Measurements from ENCODE around the gene HDAC6. TPM values are rescaled to one million over a fixed set of nuclear protein-coding genes. Genes with fewer than 3 reads are reported as not detected.

Gene HDAC6
- total RNA-seq, 4 donors from 2014 or later = 102 to 156 (median 134) TPM

DNA sequence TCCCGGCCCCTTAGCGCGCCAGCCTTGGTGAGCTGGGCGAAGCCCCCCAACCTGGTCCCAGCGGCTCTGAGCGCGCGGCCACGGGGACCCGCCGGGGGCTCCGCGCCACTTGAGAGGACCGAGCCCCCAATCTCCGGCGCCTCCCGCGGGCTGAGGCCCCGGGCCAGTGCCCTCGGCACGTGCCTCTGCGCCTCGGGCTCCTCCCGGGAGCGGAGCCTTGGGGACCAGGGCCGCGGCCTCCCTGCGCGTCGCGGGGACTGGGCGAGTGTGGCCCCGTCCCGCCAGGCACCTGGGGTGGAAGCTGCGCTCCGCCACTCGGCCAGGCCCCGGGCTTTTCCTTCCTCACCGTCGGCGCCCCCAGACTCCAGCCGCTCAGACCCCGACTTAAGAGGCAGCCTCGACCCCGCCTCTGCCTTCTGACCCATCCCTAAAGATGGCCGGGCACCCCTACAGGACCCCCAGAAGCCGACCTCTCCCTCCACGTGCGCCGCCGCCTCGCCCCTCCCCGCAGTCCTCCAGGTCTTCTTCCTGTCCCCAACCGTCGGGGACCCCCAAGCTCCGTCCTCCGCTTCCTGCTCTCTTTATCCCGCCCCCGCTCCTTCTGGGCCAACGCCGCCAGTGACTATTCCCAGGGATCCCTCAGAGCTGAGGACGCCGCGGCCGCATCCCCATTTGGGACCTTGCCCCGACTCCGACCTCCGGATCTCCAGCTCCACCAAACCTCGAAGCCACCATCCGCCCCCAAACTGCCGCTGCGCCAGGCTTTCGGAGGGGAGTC lies 25.2 kb downstream of the HDAC6 start:
- peaks cover 0 to 10% (median 0%) of the 10 kb centered on the region in 3 donors for H3K36me3 ChIP-seq
- no peak overlapping the region for H3K27ac ChIP-seq
- no peak for TF ChIP-seq CTCF (IDR thresholded peaks at IDR 0.05)
- TF ChIP-seq POLR2A (IDR thresholded peaks at IDR 0.05) = no peak
- DNase-seq = no peak
- H3K9me3 ChIP-seq = no peaks in the 10 kb centered on the region
- H3K4me1 ChIP-seq = no peaks in the 10 kb centered on the region
- H3K27me3 ChIP-seq = no peaks in the 10 kb centered on the region
- H3K4me3 ChIP-seq = no peak overlapping the region

GRCh38 chrX:48827654-48827968 lies 25.7 kb downstream of the HDAC6 start:
- peaks cover 0 to 10% (median 0%) of the 10 kb centered on the region in 3 donors for H3K36me3 ChIP-seq
- H3K4me1 ChIP-seq = no peaks in the 10 kb centered on the region
- H3K27me3 ChIP-seq = no peaks in the 10 kb centered on the region
- DNase-seq = no peak
- no peak overlapping the region for H3K27ac ChIP-seq
- no peak overlapping the region for H3K4me3 ChIP-seq
- TF ChIP-seq CTCF (IDR thresholded peaks at IDR 0.05) (no peak), POLR2A (IDR thresholded peaks at IDR 0.05) (no peak)
- H3K9me3 ChIP-seq = no peaks in the 10 kb centered on the region

DNA sequence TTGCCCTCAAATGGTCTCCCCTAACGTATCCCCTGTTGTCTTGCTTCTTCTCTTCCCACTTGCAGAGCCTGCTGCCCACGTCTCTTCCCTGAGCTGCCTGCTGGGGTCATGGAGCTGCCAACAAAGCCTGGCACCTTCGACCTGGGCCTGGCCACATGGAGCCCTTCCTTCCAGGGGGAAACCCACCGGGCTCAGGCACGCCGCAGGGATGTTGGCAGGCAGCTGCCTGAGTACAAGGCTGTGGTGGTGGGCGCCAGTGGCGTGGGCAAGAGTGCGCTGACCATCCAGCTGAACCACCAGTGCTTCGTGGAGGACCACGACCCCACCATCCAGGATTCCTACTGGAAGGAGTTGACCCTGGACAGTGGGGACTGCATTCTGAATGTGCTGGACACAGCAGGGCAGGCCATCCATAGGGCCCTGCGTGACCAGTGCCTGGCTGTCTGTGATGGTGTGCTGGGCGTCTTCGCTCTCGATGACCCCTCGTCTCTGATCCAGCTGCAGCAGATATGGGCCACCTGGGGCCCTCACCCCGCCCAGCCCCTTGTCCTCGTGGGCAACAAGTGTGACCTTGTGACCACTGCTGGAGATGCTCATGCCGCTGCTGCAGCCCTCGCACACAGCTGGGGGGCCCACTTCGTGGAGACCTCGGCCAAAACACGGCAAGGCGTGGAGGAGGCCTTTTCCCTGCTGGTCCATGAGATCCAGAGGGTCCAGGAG lies 27.3 kb downstream of the HDAC6 start:
- Histone ChIP-seq H3K4me3 (no peak overlapping the region), H3K4me1 (no peaks in the 10 kb centered on the region), H3K9me3 (no peaks in the 10 kb centered on the region), H3K27ac (no peak overlapping the region), H3K27me3 (no peaks in the 10 kb centered on the region), H3K36me3 (peaks cover 0 to 4% (median 0%) of the 10 kb centered on the region in 3 donors)
- TF ChIP-seq POLR2A (IDR thresholded peaks at IDR 0.05) = no peak
- TF ChIP-seq CTCF (IDR thresholded peaks at IDR 0.05) = no peak
- DNase-seq = no peak

GRCh38 chrX:48831136-48831908 lies 29.5 kb downstream of the HDAC6 start:
- Histone ChIP-seq H3K36me3 (no peaks in the 10 kb centered on the region), H3K4me1 (no peaks in the 10 kb centered on the region), H3K27ac (no peak overlapping the region), H3K4me3 (no peak overlapping the region), H3K27me3 (no peaks in the 10 kb centered on the region), H3K9me3 (no peaks in the 10 kb centered on the region)
- DNase-seq = no peak
- TF ChIP-seq CTCF (IDR thresholded peaks at IDR 0.05) (no peak), POLR2A (IDR thresholded peaks at IDR 0.05) (no peak)

DNA sequence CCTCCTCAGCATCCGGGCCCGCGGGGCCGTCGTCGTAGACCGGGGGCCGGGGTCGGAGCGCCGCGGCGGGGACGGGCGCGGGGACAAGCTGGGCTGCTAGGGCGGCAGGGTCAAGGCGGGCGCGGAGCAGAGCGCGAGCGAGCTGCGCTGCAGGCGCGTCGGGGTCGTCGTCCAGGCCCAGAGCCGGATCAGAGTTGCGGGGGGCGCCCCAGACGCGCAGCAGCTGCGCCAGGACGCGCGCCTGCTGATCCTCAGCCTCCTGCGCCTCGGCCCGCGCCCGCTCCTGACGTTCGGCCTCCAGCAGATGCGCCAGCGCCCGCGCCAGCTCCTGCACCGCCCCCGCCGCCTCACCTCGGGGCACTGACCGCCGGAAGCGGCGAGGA lies 30.0 kb downstream of the HDAC6 start:
- Histone ChIP-seq H3K27ac (no peak overlapping the region), H3K9me3 (no peaks in the 10 kb centered on the region), H3K27me3 (no peaks in the 10 kb centered on the region), H3K4me1 (no peaks in the 10 kb centered on the region), H3K36me3 (no peaks in the 10 kb centered on the region), H3K4me3 (no peak overlapping the region)
- TF ChIP-seq CTCF (IDR thresholded peaks at IDR 0.05) (no peak), POLR2A (IDR thresholded peaks at IDR 0.05) (no peak)
- no peak for DNase-seq

All from Peyer's patch (tissue), 4 donors.